Measurements from ENCODE around the gene ZNF783.

DNA sequence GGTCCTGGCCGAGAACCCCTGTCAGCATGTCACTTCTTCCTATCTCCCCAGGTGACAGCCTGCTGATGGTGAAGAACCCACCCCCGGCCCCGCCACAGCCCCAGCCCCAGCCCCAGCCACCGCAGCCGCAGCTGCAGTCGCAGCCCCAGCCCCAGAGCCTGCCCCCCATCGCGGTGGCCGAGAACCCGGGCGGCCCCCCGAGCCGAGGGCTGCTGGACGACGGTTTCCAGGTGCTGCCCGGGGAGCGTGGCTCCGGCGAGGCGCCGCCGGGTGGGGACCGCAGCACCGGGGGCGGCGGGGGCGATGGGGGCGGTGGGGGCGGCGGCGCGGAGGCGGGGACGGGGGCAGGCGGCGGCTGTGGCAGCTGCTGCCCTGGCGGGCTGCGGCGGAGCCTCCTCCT is 38.2 kb upstream of the ZNF783 start:
- TF ChIP-seq ATF3 (IDR thresholded peaks at IDR 0.05; ENCODE audit: insufficient read depth, low read depth, low read length) (no peak), CTCF (IDR thresholded peaks at IDR 0.05; ENCODE audit: control extremely low read depth in 1 of 3, insufficient read depth in 1 of 3, low read depth in 1 of 3, low read length in 3 of 3) (no peak), HDAC2 (IDR thresholded peaks at IDR 0.05; ENCODE audit: borderline replicate concordance in 1 of 2, low read depth in 2 of 2, low read length in 2 of 2) (no peak), BRCA1 (IDR thresholded peaks at IDR 0.05; ENCODE audit: low read depth, low read length) (no peak), POLR2A (IDR thresholded peaks at IDR 0.05; ENCODE audit: control extremely low read depth in 1 of 2, low read depth in 2 of 2, low read length in 2 of 2) (no peak)

Data from H1 (cell line).